ENCODE data around the gene SUSD5.

The SUSD5 gene

GRCh38 chr3:33218446-33219174 lies at the start of gene SUSD5:
TSS of gene SUSD5 (minus strand) at chr3:33218810. CDS start at chr3:33218797, 13 bp downstream.
- FAIRE-seq, result no peak

- FAIRE-seq, result no peak
These were observed 41.5 kb upstream of the SUSD5 start for GRCh38 chr3:33260104-33260503.

- FAIRE-seq, result no peak
These were observed 37.6 kb upstream of the SUSD5 start for GRCh38 chr3:33256249-33256648.

- no peak for FAIRE-seq
These were observed 32.1 kb upstream of the SUSD5 start for GRCh38 chr3:33250712-33251111.

- FAIRE-seq, result no peak
These were observed 28.2 kb upstream of the SUSD5 start for GRCh38 chr3:33246786-33247185.

GRCh38 chr3:33240261-33240660 lies 21.7 kb upstream of the SUSD5 start:
- no peak for FAIRE-seq

GRCh38 chr3:33238923-33239322 lies 20.3 kb upstream of the SUSD5 start:
- no peak for FAIRE-seq

GRCh38 chr3:33237439-33237838 lies 18.8 kb upstream of the SUSD5 start:
- no peak for FAIRE-seq

- FAIRE-seq, result no peak
These were observed 17.4 kb upstream of the SUSD5 start for GRCh38 chr3:33236005-33236404.

GRCh38 chr3:33233884-33234283 lies 15.3 kb upstream of the SUSD5 start:
- no peak for FAIRE-seq

GRCh38 chr3:33231756-33232465 lies 13.3 kb upstream of the SUSD5 start:
- no peak for FAIRE-seq

- FAIRE-seq, result no peak
These were observed 11.3 kb upstream of the SUSD5 start for GRCh38 chr3:33229947-33230346.

- no peak for FAIRE-seq
These were observed 10.5 kb upstream of the SUSD5 start for GRCh38 chr3:33229066-33229465.

- no peak for FAIRE-seq
These were observed 2.6 kb upstream of the SUSD5 start for GRCh38 chr3:33221241-33221640.

- no peak for FAIRE-seq
These were observed 521 bp upstream of the SUSD5 start for GRCh38 chr3:33219175-33219487.

- no peak for FAIRE-seq
These were observed 654 bp downstream of the SUSD5 start for GRCh38 chr3:33217866-33218445.

GRCh38 chr3:33215739-33216138 lies 2.9 kb downstream of the SUSD5 start:
- FAIRE-seq, result no peak

GRCh38 chr3:33212406-33212805 lies 6.2 kb downstream of the SUSD5 start:
- no peak for FAIRE-seq

- no peak for FAIRE-seq
These were observed 7.2 kb downstream of the SUSD5 start for GRCh38 chr3:33211444-33211843.

GRCh38 chr3:33209357-33209756 lies 9.3 kb downstream of the SUSD5 start:
- FAIRE-seq, result no peak

GRCh38 chr3:33202711-33203457 lies 15.7 kb downstream of the SUSD5 start:
- no peak for FAIRE-seq

GRCh38 chr3:33201195-33201594 lies 17.4 kb downstream of the SUSD5 start:
- FAIRE-seq, result no peak

GRCh38 chr3:33196538-33196937 lies 22.1 kb downstream of the SUSD5 start:
- FAIRE-seq, result no peak

- FAIRE-seq, result no peak
These were observed 24.3 kb downstream of the SUSD5 start for GRCh38 chr3:33194303-33194702.

All from A204.1 (cell line).